ENCODE measurements around the gene ARHGDIG.

GRCh38 chr16:324201-324450 lies 43.7 kb downstream of the ARHGDIG start:
- TF ChIP-seq CTCF (IDR thresholded peaks at IDR 0.05) = no peak
- TF ChIP-seq EZH2 (IDR thresholded peaks at IDR 0.05) = no peak
- TF ChIP-seq EZH2phosphoT487 (IDR thresholded peaks at IDR 0.05) = no peak
